GM23338 (cell line): Measurements from ENCODE around the gene NDUFA11. TPM values are rescaled to one million over a fixed set of nuclear protein-coding genes. Genes with fewer than 3 reads are reported as not detected.

ENCODE experiments used
- ATAC-seq: fragments of 200-7000 bp; cut with Tn5 transposase; 3 replicates; pipeline ENCODE4 v1.9.1; 2020
- DNase-seq: peaks from one replicate; pipeline ENCODE4 v3.0.0-alpha.2; 2015; ENCODE audit warnings: low spot score
- H2AFZ ChIP-seq: fragments of 200-600 bp; sonication (generic); 2 replicates; pipeline ENCODE4 v1.8.0; 2016; ENCODE audit warnings: antibody characterized with exemption, mild to moderate bottlenecking, moderate library complexity
- H3F3A ChIP-seq: fragments of 200-600 bp; sonication (generic); replicated peaks from 2 replicates; pipeline ENCODE4 v1.8.0; 2017; ENCODE audit warnings: antibody characterized with exemption, mixed run types, low read depth
- H3K27ac ChIP-seq: fragments of 200-600 bp; sonication (generic); 2 replicates; pipeline ENCODE4 v1.6.1; 2016; ENCODE audit warnings: low read depth
- H3K27me3 ChIP-seq: fragments of 200-600 bp; sonication (generic); 2 replicates; pipeline ENCODE4 v1.8.0; 2016; ENCODE audit warnings: mild to moderate bottlenecking, mixed run types, moderate library complexity; ENCODE audit not compliant: insufficient read depth
- H3K36me3 ChIP-seq: fragments of 200-600 bp; sonication (generic); 2 replicates; pipeline ENCODE4 v1.8.0; 2016; ENCODE audit warnings: mild to moderate bottlenecking; ENCODE audit not compliant: insufficient read depth
- H3K4me1 ChIP-seq: fragments of 200-600 bp; sonication (generic); 2 replicates; pipeline ENCODE4 v1.8.0; 2016; ENCODE audit warnings: mild to moderate bottlenecking, moderate library complexity; ENCODE audit not compliant: insufficient read depth
- H3K4me2 ChIP-seq: fragments of 200-600 bp; sonication (generic); 2 replicates; pipeline ENCODE4 v1.7.1; 2017; ENCODE audit warnings: mixed run types
- H3K4me3 ChIP-seq: fragments of 200-600 bp; sonication (generic); 2 replicates; pipeline ENCODE4 v1.6.1; 2016; ENCODE audit warnings: mixed run types
- H3K79me2 ChIP-seq: fragments of 200-600 bp; sonication (generic); replicated peaks from 2 replicates; pipeline ENCODE4 v1.8.0; 2017; ENCODE audit warnings: mild to moderate bottlenecking; ENCODE audit not compliant: insufficient read depth
- H3K9me2 ChIP-seq: fragments of 200-600 bp; sonication (generic); 2 replicates; pipeline ENCODE4 v1.8.0; 2017; ENCODE audit not compliant: insufficient read depth
- H4K20me1 ChIP-seq: fragments of 200-600 bp; sonication (generic); replicated peaks from 2 replicates; pipeline ENCODE4 v1.8.0; 2017; ENCODE audit warnings: mild to moderate bottlenecking; ENCODE audit not compliant: insufficient read depth
- H3K27ac Mint-ChIP-seq: 2 replicates; pipeline ENCODE4 v1.8.0; 2020; ENCODE audit warnings: inconsistent platforms, mild to moderate bottlenecking, moderate library complexity, mixed read lengths
- H3K27me3 Mint-ChIP-seq: 3 replicates; pipeline ENCODE4 v1.8.0; 2022; ENCODE audit warnings: low read depth, mild to moderate bottlenecking, moderate library complexity, mixed read lengths, inconsistent platforms; ENCODE audit not compliant: insufficient read depth, poor library complexity
- H3K36me3 Mint-ChIP-seq: 3 replicates; pipeline ENCODE4 v1.8.0; 2021; ENCODE audit warnings: low read depth, mild to moderate bottlenecking, inconsistent platforms, moderate library complexity, mixed read lengths
- H3K4me1 Mint-ChIP-seq: 3 replicates; pipeline ENCODE4 v1.8.0; 2020; ENCODE audit warnings: mild to moderate bottlenecking, inconsistent platforms, mixed read lengths
- H3K4me3 Mint-ChIP-seq: 3 replicates; pipeline ENCODE4 v1.8.0; 2021; ENCODE audit warnings: moderate library complexity, mild to moderate bottlenecking, inconsistent platforms, mixed read lengths
- H3K9me3 Mint-ChIP-seq: 3 replicates; pipeline ENCODE4 v1.8.0; 2020; ENCODE audit warnings: moderate library complexity, mild to moderate bottlenecking, inconsistent platforms, mixed read lengths
- CREB1 ChIP-seq: fragments of 250-450 bp; sonication (Bioruptor Pico); IDR thresholded peaks from 2 replicates; pipeline ENCODE4 v1.5.0; 2020; ENCODE audit warnings: low read depth, mild to moderate bottlenecking, moderate library complexity
- EZH2 ChIP-seq: fragments of 200-600 bp; sonication (generic); IDR thresholded peaks from one replicate; pipeline ENCODE4 v1.8.0; 2017; ENCODE audit warnings: antibody characterized with exemption, mild to moderate bottlenecking, low read depth; ENCODE audit not compliant: unreplicated experiment
- EZH2phosphoT487 ChIP-seq: fragments of 200-600 bp; sonication (generic); IDR thresholded peaks from one replicate; pipeline ENCODE4 v1.8.1; 2018; ENCODE audit warnings: antibody characterized with exemption; ENCODE audit not compliant: unreplicated experiment
- JUNB ChIP-seq: IDR thresholded peaks from one replicate; pipeline ENCODE4 v1.6.1; 2016; ENCODE audit warnings: antibody characterized with exemption; ENCODE audit not compliant: unreplicated experiment
- POLR2AphosphoS5 ChIP-seq: IDR thresholded peaks from 2 replicates; pipeline ENCODE4 v1.6.1; 2016; ENCODE audit warnings: antibody characterized with exemption, low read depth
- STAT1 ChIP-seq: IDR thresholded peaks from one replicate; pipeline ENCODE4 v1.6.1; 2016; ENCODE audit warnings: antibody characterized with exemption; ENCODE audit not compliant: unreplicated experiment
- ZNF114 ChIP-seq: fragments of 250-450 bp; sonication (Bioruptor Pico); IDR thresholded peaks from 2 replicates; pipeline ENCODE4 v1.5.0; 2020; ENCODE audit warnings: mild to moderate bottlenecking, moderate library complexity
- polyA plus RNA-seq: library from polyadenylated mRNA; unstranded; fragments of >200 nt; fragmentation: Nextera tagmentation; extraction: Ambion mirVana; gene quantifications from 2 replicates; pipeline ENCODE4 v1.2.1, GENCODE V29; 2016
- total RNA-seq: library from RNA; depleted of rRNA; stranded (reverse); fragments of >200 nt; shearing (Covaris generic); gene quantifications from 2 replicates; pipeline ENCODE4 v1.2.3, GENCODE V29; 2014
- TF ChIP-seq, protein P1 (sequence below): fragments of 250-450 bp; sonication (Bioruptor Pico); IDR thresholded peaks from 2 replicates; pipeline ENCODE4 v1.5.0; 2020; ENCODE audit warnings: mild to moderate bottlenecking, moderate library complexity

Gene NDUFA11
- total and polyA plus RNA-seq, 2 experiments from 2014 or later, result 171 to 523 TPM

DNA sequence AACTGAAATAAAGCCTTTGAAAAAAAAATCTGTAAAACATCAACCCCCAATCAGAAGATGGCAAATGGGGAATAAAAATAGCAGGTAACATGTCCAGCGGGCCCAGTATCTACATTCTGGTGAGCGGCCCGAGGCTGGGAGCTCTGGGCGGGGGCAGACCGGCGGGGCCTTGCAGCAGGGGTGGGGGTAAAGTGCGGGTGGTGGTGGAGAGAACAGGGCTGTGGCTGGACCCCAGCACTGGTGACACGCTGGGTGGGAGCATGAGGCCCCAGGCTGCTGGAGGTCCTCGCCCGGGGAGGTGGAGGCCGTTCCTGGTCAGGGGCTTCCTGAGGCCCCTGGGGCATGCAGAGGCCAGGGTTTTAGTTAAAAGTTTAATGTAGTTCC lies 12.2 kb upstream of the NDUFA11 start:
- H3K4me1 Mint-ChIP-seq, result no peaks in the 10 kb centered on the region
- Histone ChIP-seq H3K79me2 (no peaks in the 10 kb centered on the region), H3K36me3 (no peaks in the 10 kb centered on the region), H3F3A (no peaks in the 10 kb centered on the region), H3K4me1 (no peaks in the 10 kb centered on the region), H3K4me3 (no peak overlapping the region), H4K20me1 (no peaks in the 10 kb centered on the region; the same call in 1 of the 2 replicates), H3K27ac (no peak overlapping the region), H3K9me2 (no peaks in the 10 kb centered on the region), H3K4me2 (no peak overlapping the region), H3K27me3 (no peaks in the 10 kb centered on the region), H2AFZ (no peak overlapping the region)
- ATAC-seq, result no peak
- H3K36me3 Mint-ChIP-seq, result peaks cover 23% of the 10 kb centered on the region
- H3K27me3 Mint-ChIP-seq, result peaks cover 4% of the 10 kb centered on the region
- no peak overlapping the region for H3K4me3 Mint-ChIP-seq
- no peaks in the 10 kb centered on the region for H3K9me3 Mint-ChIP-seq
- DNase-seq, result no peak
- no peak for TF ChIP-seq POLR2AphosphoS5
- H3K27ac Mint-ChIP-seq, result no peak overlapping the region

DNA sequence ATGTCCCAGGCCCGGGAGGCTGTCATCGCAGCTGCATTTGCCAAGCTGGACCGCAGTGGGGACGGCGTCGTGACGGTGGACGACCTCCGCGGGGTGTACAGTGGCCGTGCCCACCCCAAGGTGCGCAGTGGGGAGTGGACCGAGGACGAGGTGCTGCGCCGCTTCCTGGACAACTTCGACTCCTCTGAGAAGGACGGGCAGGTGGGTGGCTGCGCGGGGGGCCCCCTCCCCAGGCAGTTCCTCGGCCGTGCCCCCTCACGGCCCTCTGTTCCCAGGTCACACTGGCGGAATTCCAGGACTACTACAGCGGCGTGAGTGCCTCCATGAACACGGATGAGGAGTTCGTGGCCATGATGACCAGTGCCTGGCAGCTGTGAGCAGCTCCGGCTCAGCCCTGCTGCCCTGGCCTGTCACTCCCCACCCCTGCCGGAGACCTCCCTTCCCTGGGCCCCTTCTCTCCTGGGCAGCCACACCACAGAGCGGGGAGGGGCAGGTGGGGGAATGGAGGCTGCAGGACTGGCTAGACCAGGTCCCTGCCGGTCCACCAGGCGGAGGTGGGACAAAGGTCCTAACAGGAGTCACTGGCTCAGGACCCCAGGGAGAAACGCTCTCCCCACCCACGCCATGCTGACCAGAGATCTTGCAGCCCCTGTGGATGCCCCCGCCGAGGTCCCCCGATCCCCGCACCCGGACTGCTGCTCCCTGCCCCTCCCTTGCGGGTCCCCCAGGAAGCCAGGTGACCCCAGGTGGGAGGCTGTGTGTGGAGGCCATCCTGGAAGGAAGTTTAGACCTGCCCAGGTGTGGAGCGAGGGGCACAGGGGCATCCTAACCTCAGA lies 11.6 kb upstream of the NDUFA11 start:
- Histone ChIP-seq H4K20me1 (no peaks in the 10 kb centered on the region; the same call in 1 of the 2 replicates), H3K4me1 (no peaks in the 10 kb centered on the region), H3K9me2 (no peaks in the 10 kb centered on the region), H3K27me3 (no peaks in the 10 kb centered on the region), H3K4me2 (no peak overlapping the region), H3K36me3 (no peaks in the 10 kb centered on the region), H3K27ac (no peak overlapping the region), H3K79me2 (no peaks in the 10 kb centered on the region), H2AFZ (no peak overlapping the region), H3K4me3 (no peak overlapping the region), H3F3A (no peaks in the 10 kb centered on the region)
- Mint-ChIP-seq H3K9me3 (no peaks in the 10 kb centered on the region), H3K4me3 (no peak overlapping the region), H3K27ac (no peak overlapping the region), H3K27me3 (peaks cover 4% of the 10 kb centered on the region), H3K36me3 (peaks cover 23% of the 10 kb centered on the region), H3K4me1 (no peaks in the 10 kb centered on the region)
- no peak for TF ChIP-seq EZH2
- DNase-seq (no peak), ATAC-seq (peak; percentile 46)

DNA sequence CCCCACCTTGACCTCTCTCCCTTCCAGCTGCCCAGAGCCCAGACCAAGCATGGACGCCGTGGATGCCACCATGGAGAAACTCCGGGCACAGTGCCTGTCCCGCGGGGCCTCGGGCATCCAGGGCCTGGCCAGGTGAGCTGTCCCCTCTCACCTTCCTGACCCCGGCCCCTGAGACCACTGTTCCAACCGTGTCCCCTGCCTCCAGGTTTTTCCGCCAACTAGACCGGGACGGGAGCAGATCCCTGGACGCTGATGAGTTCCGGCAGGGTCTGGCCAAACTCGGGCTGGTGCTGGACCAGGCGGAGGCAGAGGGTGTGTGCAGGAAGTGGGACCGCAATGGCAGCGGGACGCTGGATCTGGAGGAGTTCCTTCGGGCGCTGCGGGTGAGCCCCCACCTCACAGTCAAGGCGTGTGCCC lies 10.8 kb upstream of the NDUFA11 start:
- Histone ChIP-seq H3K27ac (no peak overlapping the region), H3K36me3 (no peaks in the 10 kb centered on the region), H3K4me2 (no peak overlapping the region), H3K27me3 (no peaks in the 10 kb centered on the region), H3K9me2 (no peaks in the 10 kb centered on the region), H4K20me1 (no peaks in the 10 kb centered on the region; the same call in 1 of the 2 replicates), H2AFZ (no peak overlapping the region), H3K4me1 (no peaks in the 10 kb centered on the region), H3K79me2 (no peaks in the 10 kb centered on the region), H3K4me3 (no peak overlapping the region), H3F3A (no peaks in the 10 kb centered on the region)
- H3K4me1 Mint-ChIP-seq, result no peaks in the 10 kb centered on the region
- peak; percentile 12; the same call in 2 of the 3 replicates for ATAC-seq
- no peaks in the 10 kb centered on the region for H3K9me3 Mint-ChIP-seq
- H3K27me3 Mint-ChIP-seq, result peaks cover 4% of the 10 kb centered on the region
- no peak overlapping the region for H3K27ac Mint-ChIP-seq
- peaks cover 17% of the 10 kb centered on the region for H3K36me3 Mint-ChIP-seq
- no peak overlapping the region for H3K4me3 Mint-ChIP-seq
- no peak for DNase-seq
- TF ChIP-seq ZNF114 (CRISPR knock-in tag), result no peak
- TF ChIP-seq, protein P1, sequence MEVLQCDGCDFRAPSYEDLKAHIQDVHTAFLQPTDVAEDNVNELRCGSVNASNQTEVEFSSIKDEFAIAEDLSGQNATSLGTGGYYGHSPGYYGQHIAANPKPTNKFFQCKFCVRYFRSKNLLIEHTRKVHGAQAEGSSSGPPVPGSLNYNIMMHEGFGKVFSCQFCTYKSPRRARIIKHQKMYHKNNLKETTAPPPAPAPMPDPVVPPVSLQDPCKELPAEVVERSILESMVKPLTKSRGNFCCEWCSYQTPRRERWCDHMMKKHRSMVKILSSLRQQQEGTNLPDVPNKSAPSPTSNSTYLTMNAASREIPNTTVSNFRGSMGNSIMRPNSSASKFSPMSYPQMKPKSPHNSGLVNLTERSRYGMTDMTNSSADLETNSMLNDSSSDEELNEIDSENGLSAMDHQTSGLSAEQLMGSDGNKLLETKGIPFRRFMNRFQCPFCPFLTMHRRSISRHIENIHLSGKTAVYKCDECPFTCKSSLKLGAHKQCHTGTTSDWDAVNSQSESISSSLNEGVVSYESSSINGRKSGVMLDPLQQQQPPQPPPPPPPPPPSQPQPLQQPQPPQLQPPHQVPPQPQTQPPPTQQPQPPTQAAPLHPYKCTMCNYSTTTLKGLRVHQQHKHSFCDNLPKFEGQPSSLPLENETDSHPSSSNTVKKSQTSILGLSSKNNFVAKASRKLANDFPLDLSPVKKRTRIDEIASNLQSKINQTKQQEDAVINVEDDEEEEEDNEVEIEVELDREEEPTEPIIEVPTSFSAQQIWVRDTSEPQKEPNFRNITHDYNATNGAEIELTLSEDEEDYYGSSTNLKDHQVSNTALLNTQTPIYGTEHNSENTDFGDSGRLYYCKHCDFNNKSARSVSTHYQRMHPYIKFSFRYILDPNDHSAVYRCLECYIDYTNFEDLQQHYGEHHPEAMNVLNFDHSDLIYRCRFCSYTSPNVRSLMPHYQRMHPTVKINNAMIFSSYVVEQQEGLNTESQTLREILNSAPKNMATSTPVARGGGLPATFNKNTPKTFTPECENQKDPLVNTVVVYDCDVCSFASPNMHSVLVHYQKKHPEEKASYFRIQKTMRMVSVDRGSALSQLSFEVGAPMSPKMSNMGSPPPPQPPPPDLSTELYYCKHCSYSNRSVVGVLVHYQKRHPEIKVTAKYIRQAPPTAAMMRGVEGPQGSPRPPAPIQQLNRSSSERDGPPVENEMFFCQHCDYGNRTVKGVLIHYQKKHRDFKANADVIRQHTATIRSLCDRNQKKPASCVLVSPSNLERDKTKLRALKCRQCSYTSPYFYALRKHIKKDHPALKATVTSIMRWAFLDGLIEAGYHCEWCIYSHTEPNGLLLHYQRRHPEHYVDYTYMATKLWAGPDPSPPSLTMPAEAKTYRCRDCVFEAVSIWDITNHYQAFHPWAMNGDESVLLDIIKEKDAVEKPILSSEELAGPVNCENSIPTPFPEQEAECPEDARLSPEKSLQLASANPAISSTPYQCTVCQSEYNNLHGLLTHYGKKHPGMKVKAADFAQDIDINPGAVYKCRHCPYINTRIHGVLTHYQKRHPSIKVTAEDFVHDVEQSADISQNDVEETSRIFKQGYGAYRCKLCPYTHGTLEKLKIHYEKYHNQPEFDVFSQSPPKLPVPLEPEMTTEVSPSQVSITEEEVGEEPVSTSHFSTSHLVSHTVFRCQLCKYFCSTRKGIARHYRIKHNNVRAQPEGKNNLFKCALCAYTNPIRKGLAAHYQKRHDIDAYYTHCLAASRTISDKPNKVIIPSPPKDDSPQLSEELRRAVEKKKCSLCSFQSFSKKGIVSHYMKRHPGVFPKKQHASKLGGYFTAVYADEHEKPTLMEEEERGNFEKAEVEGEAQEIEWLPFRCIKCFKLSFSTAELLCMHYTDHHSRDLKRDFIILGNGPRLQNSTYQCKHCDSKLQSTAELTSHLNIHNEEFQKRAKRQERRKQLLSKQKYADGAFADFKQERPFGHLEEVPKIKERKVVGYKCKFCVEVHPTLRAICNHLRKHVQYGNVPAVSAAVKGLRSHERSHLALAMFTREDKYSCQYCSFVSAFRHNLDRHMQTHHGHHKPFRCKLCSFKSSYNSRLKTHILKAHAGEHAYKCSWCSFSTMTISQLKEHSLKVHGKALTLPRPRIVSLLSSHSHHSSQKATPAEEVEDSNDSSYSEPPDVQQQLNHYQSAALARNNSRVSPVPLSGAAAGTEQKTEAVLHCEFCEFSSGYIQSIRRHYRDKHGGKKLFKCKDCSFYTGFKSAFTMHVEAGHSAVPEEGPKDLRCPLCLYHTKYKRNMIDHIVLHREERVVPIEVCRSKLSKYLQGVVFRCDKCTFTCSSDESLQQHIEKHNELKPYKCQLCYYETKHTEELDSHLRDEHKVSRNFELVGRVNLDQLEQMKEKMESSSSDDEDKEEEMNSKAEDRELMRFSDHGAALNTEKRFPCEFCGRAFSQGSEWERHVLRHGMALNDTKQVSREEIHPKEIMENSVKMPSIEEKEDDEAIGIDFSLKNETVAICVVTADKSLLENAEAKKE (CRISPR knock-in tag), result no peak
- no peak for TF ChIP-seq CREB1 (CRISPR knock-in tag)
- TF ChIP-seq EZH2phosphoT487, result no peak
- no peak for TF ChIP-seq EZH2
- no peak for TF ChIP-seq STAT1
- TF ChIP-seq JUNB, result no peak
- TF ChIP-seq POLR2AphosphoS5, result no peak
